ENCODE data around the gene RABIF.

RABIF gene

GRCh38 chr1:202901555-202901954 lies 12.6 kb upstream of the RABIF start:
- Histone ChIP-seq H3K4me3 (ENCODE audit: low read depth in 1 of 2, low read length in 2 of 2) (no peak overlapping the region), H3K27me3 (ENCODE audit: insufficient read depth, low read length, poor library complexity) (no peaks in the 10 kb centered on the region), H3K4me1 (ENCODE audit: insufficient read depth, low read length) (no peaks in the 10 kb centered on the region), H4K20me1 (ENCODE audit: insufficient read depth, low read length) (no peaks in the 10 kb centered on the region), H3K79me2 (ENCODE audit: insufficient read depth, low read length) (no peaks in the 10 kb centered on the region), H3K36me3 (ENCODE audit: insufficient read depth, low read length) (peaks cover 66% of the 10 kb centered on the region), H2AFZ (ENCODE audit: low read depth, low read length) (no peak overlapping the region), H3K27ac (ENCODE audit: low read length) (no peak overlapping the region), H3K9me3 (ENCODE audit: insufficient read depth, low read length, severe bottlenecking) (no peaks in the 10 kb centered on the region), H3K4me2 (ENCODE audit: insufficient read depth, low read length) (no peak overlapping the region), H3K9ac (ENCODE audit: low read depth, low read length) (no peak overlapping the region)
- no peak for TF ChIP-seq EZH2 (IDR thresholded peaks at IDR 0.05; ENCODE audit: borderline replicate concordance, low read depth, low read length, severe bottlenecking)
- no peak for TF ChIP-seq CTCF (IDR thresholded peaks at IDR 0.05; ENCODE audit: borderline replicate concordance, extremely low read depth, low read length, poor library complexity, severe bottlenecking)
- DNase-seq (no peak), ATAC-seq (ENCODE audit: insufficient read depth, low read depth) (no peak)

- no peaks in the 10 kb centered on the region for H3K9me3 ChIP-seq (ENCODE audit: insufficient read depth, low read length, severe bottlenecking)
- H3K4me3 ChIP-seq (ENCODE audit: low read depth in 1 of 2, low read length in 2 of 2) = no peak overlapping the region
- no peak for TF ChIP-seq CTCF (IDR thresholded peaks at IDR 0.05; ENCODE audit: borderline replicate concordance, extremely low read depth, low read length, poor library complexity, severe bottlenecking)
- TF ChIP-seq EZH2 (IDR thresholded peaks at IDR 0.05; ENCODE audit: borderline replicate concordance, low read depth, low read length, severe bottlenecking) = no peak
- peaks cover 17% of the 10 kb centered on the region for H3K4me1 ChIP-seq (ENCODE audit: insufficient read depth, low read length)
- H4K20me1 ChIP-seq (ENCODE audit: insufficient read depth, low read length) = no peaks in the 10 kb centered on the region
- DNase-seq (no peak), ATAC-seq (ENCODE audit: insufficient read depth, low read depth) (no peak)
- no peak overlapping the region for H3K9ac ChIP-seq (ENCODE audit: low read depth, low read length)
- no peak overlapping the region for H3K27ac ChIP-seq (ENCODE audit: low read length)
- no peaks in the 10 kb centered on the region for H3K27me3 ChIP-seq (ENCODE audit: insufficient read depth, low read length, poor library complexity)
- no peak overlapping the region for H3K4me2 ChIP-seq (ENCODE audit: insufficient read depth, low read length)
- peaks cover 11% of the 10 kb centered on the region for H3K79me2 ChIP-seq (ENCODE audit: insufficient read depth, low read length)
- no peak overlapping the region for H2AFZ ChIP-seq (ENCODE audit: low read depth, low read length)
- peaks cover 62% of the 10 kb centered on the region for H3K36me3 ChIP-seq (ENCODE audit: insufficient read depth, low read length)
These were observed 3.6 kb upstream of the RABIF start for GRCh38 chr1:202892501-202892900.

- TF ChIP-seq EZH2 (IDR thresholded peaks at IDR 0.05; ENCODE audit: borderline replicate concordance, low read depth, low read length, severe bottlenecking) (no peak), CTCF (IDR thresholded peaks at IDR 0.05; ENCODE audit: borderline replicate concordance, extremely low read depth, low read length, poor library complexity, severe bottlenecking) (no peak)
- no peaks in the 10 kb centered on the region for H3K27me3 ChIP-seq (ENCODE audit: insufficient read depth, low read length, poor library complexity)
- H4K20me1 ChIP-seq (ENCODE audit: insufficient read depth, low read length) = no peaks in the 10 kb centered on the region
- no peak overlapping the region for H3K4me2 ChIP-seq (ENCODE audit: insufficient read depth, low read length)
- H3K9ac ChIP-seq (ENCODE audit: low read depth, low read length) = no peak overlapping the region
- H3K4me1 ChIP-seq (ENCODE audit: insufficient read depth, low read length) = peaks cover 26% of the 10 kb centered on the region
- DNase-seq (no peak), ATAC-seq (ENCODE audit: insufficient read depth, low read depth) (no peak)
- H3K36me3 ChIP-seq (ENCODE audit: insufficient read depth, low read length) = peaks cover 46% of the 10 kb centered on the region
- H3K79me2 ChIP-seq (ENCODE audit: insufficient read depth, low read length) = peaks cover 28% of the 10 kb centered on the region
- H3K9me3 ChIP-seq (ENCODE audit: insufficient read depth, low read length, severe bottlenecking) = no peaks in the 10 kb centered on the region
- no peak overlapping the region for H3K4me3 ChIP-seq (ENCODE audit: low read depth in 1 of 2, low read length in 2 of 2)
- no peak overlapping the region for H2AFZ ChIP-seq (ENCODE audit: low read depth, low read length)
- H3K27ac ChIP-seq (ENCODE audit: low read length) = no peak overlapping the region
These were observed 1.4 kb upstream of the RABIF start for GRCh38 chr1:202890392-202890791.

GRCh38 chr1:202888221-202888530 lies 773 bp downstream of the RABIF start:
- no peak for DNase-seq
- no peak for TF ChIP-seq EZH2 (IDR thresholded peaks at IDR 0.05; ENCODE audit: borderline replicate concordance, low read depth, low read length, severe bottlenecking)
- no peak for TF ChIP-seq CTCF (IDR thresholded peaks at IDR 0.05; ENCODE audit: borderline replicate concordance, extremely low read depth, low read length, poor library complexity, severe bottlenecking)
- Histone ChIP-seq H3K9me3 (ENCODE audit: insufficient read depth, low read length, severe bottlenecking) (no peaks in the 10 kb centered on the region), H2AFZ (ENCODE audit: low read depth, low read length) (peak overlapping the region; percentile 98), H3K4me3 (ENCODE audit: low read depth in 1 of 2, low read length in 2 of 2) (peak overlapping the region; percentile 48 to 67; a peak in 3 of 4 replicates), H3K9ac (ENCODE audit: low read depth, low read length) (peak overlapping the region; percentile 66), H3K4me1 (ENCODE audit: insufficient read depth, low read length) (peaks cover 28% of the 10 kb centered on the region), H3K27ac (ENCODE audit: low read length) (peak overlapping the region; percentile 93), H3K79me2 (ENCODE audit: insufficient read depth, low read length) (peaks cover 49% of the 10 kb centered on the region), H3K4me2 (ENCODE audit: insufficient read depth, low read length) (peak overlapping the region; percentile 93), H4K20me1 (ENCODE audit: insufficient read depth, low read length) (peaks cover 4% of the 10 kb centered on the region), H3K36me3 (ENCODE audit: insufficient read depth, low read length) (peaks cover 31% of the 10 kb centered on the region), H3K27me3 (ENCODE audit: insufficient read depth, low read length, poor library complexity) (no peaks in the 10 kb centered on the region)
- no peak for ATAC-seq (ENCODE audit: insufficient read depth, low read depth)

Data from DND-41 (cell line).